Hindlimb muscle (tissue), 1 donor: Measurements from ENCODE around the gene RCN2. TPM values are rescaled to one million over a fixed set of nuclear protein-coding genes. Genes with fewer than 3 reads are reported as not detected.

Source experiments
- DNase-seq: peaks from one replicate; pipeline ENCODE4 v3.0.0-alpha.2; 2013
- polyA plus RNA-seq: library from polyadenylated mRNA; unstranded; fragments of 120-200 nt; gene quantifications from one replicate; pipeline ENCODE4 v1.2.1, GENCODE V29; 2013; ENCODE audit not compliant: insufficient read length

The RCN2 gene
- polyA plus RNA-seq, 1 donor, result 87.3 TPM

DNA sequence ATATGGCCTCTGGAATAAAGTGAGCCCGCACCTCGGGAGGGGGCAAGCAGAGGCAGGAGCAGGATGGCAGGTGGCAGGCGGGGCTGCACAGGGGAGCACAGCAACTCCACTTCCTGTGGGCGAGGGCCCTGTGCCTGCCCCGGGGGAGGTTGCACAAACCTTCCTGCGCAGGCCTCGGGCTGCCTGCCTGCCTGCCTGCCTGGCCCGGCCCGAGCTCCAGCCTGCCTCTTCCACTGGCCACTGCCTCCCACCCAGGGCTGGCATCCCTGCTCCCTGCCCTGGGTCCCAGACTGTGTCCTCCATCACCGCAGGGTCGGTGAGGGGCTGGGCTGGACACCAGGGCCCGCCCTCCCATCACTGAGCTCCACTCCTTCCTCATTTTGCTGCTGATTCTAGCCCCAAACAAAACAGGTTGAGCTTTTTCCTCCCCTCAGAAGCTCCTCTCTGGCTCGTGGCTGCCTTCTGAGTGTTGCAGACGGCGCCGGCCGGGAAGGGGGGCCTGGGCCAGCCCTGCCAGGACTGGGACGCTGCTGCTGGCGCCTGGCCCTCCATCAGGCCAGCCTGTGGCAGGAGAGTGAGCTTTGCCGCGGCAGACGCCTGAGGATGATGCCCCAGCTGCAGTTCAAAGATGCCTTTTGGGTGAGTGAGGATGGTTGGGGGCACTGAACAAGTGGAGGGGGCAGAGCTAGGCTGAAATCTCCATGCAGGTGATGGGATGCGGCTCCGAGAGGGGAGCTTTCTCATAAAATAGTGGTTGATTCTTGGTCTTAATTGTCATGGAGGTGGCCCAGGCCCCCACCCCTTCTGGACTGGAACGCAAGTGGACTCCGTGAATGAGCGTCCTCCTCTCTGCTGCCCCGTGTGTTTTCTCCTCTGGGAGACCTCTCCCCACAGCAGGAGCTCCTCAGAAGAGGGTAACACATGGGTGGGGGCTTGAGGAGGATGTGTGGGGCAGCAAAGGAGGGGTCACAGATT lies 63.7 kb downstream of the RCN2 start, which contains the start of gene PSTPIP1:
Gene PSTPIP1 (plus strand): TSS at position 156 of the 975 bp plus-strand sequence. CDS start 448 bp downstream, at position 604.
- DNase-seq, result peak; percentile 68

DNA sequence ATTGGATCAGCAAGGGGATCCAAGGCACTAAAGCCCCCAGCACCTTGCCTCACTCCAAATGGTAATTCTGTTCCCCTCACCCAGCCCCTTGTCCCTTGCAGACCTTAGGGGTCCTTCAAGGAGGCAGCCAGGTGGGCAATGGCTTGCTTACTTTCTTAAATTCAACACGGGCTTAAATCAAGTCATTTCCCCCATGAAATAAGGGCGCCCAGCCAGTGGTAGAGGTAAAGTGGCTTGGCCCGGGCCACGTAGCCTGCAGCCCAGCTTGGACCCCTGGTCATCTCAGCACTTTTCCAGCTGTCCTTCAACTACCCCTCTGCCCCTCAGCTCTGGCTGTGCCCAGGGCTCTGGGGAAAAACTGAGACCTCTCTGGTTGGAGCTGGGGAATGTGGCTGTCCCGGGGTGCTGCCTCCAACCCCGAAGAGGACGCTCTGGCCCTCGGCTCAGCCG lies 64.6 kb downstream of the RCN2 start:
- DNase-seq, result no peak

DNA sequence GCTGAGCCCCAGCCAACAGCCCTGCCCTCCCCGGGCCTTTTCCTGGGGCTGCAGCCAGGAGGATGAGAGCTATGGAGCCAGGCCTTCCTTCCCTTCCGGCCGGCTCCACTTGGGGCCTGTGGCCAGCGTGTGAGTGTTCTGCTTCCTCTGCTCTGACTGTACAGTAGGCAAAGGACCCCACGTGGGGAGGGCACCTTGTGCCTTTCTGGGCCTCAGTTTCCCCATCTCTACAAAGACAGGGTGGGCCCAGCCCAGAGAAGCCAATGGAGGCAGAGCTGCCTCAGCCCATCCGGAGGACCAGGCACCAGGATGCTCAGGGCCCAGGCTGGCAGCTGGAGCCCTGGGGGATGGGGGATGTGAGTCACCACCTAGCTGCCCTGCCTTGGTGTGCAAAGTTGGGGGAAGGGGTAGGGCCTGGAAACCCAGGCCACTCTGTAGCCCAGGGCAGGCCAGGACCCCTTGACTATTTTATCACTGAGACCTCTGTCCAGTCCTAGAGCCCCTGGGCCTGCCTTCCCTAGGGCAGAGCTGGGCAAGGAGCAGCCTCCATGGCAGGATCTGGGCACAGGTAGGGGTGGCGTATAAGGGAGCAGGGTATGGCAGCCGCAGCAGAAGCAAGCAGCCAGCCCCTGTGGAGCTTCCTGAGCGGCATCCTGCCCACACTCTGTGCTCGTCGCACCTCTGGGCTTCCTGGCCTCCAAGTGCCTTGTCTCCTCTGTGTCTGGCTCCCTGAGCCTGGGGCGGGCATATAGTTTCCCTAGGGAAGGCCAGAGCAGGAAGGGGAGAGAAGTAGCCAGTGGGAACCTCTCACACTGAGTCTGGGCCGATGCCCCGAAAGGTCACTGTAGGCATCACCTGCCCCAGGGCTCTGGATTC lies 65.2 kb downstream of the RCN2 start:
- peak; percentile 66 for DNase-seq

DNA sequence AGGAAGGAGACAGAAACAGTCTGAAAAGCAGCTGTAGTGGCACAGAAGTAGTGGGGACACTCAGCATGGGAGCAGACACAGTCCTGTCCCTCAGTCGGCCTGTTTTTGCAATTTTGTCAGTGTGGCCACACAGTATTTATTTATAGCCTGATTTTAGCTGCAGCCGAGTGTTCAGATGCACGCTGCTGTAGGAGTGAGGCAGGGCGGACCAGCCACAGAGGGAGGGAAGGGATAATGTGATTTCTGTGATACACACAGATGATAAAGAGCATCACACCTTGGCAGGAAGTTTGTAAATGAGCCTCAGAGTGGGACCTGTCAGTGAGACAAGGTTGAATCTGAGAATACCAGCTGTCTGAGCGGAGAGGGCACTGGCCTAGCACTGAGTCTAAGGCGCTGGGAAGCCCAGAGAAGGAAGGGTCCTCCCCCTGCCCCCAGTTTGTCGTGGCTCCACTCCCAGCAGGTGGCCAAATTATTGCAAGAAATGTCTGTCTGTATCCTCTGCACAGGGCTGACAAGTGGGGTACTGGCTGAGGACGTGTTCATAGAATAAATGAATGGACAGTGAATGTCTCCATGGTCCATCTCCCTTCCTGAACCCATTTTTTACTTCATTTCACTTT lies 67.2 kb downstream of the RCN2 start:
- no peak for DNase-seq

DNA sequence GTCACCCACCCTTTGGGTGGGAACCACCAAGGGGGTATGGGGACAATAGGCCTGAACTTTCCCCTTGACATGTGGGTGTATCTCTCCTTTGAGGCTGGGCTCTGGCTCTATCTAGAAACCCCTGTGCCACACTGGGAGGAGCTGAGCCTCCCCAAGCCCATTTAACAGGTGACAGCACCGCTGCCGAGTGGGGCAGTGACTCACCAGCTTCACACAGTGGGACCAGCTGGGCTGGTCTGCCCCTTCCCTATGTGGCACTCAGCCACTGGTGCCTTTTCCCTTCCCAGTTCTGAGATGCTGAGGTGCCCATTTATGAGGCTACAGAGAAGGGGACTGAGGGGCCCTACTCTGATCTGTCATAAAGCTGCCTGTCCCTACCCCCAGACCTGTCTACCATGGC lies 68.4 kb downstream of the RCN2 start:
- DNase-seq, result no peak

DNA sequence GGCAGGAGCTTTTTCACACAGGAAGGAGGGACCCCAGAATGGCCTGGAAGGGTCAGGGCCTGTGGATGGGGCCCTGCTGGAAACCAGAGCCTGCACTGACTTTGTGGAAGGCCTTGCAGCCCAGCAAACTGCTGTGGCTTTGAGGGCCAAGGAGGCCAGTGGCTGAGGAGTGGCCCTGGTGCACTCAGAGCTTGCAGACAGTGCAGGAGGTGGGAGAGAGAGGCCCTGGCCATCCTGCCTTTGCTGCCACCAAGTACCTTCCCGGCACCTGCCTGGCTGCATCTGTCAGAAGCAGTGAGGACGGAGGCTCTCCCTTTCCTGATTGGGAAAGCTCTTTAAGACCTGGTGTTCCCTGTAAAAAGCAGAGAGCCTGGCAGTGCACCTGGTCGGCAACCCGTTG lies 69.8 kb downstream of the RCN2 start:
- DNase-seq, result no peak

DNA sequence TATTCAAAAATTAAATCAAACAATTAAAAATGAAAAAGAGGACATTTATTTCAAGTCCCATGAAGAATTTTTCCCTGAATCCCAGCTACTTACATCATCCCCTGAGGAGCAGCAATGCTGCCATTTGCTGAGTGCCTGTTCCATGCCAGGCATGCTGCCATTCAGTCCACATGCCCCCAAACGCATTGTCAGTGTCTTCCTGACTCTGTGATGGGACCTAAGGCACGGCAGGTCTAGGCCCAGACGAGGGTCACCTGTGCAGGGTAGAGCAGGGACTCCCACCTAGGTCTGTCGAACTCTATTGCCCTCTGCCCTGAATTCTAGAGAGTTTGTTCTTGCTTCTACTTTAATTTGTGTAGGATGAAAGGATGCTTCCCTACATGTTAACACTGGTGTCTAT lies 70.4 kb downstream of the RCN2 start:
- no peak for DNase-seq

DNA sequence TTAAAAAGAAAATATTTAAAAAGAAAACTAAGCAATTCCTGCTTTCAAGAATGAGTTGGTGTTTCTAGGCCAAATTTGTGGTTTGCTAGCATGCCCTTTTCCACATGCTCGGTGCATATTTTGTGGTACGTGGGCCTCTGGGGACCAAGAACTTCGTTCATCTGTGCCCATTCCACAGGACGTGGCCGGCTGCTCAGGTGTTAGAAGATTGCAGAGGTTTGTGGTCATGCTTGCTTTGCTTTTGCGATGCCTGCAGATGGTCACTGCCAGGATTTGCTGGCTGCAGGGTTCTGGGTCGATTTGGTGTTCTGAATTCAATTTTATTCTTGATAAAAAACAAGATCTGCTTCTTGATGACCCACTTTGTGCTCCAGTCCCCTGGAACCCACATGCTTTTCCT lies 70.9 kb downstream of the RCN2 start:
- DNase-seq, result no peak

DNA sequence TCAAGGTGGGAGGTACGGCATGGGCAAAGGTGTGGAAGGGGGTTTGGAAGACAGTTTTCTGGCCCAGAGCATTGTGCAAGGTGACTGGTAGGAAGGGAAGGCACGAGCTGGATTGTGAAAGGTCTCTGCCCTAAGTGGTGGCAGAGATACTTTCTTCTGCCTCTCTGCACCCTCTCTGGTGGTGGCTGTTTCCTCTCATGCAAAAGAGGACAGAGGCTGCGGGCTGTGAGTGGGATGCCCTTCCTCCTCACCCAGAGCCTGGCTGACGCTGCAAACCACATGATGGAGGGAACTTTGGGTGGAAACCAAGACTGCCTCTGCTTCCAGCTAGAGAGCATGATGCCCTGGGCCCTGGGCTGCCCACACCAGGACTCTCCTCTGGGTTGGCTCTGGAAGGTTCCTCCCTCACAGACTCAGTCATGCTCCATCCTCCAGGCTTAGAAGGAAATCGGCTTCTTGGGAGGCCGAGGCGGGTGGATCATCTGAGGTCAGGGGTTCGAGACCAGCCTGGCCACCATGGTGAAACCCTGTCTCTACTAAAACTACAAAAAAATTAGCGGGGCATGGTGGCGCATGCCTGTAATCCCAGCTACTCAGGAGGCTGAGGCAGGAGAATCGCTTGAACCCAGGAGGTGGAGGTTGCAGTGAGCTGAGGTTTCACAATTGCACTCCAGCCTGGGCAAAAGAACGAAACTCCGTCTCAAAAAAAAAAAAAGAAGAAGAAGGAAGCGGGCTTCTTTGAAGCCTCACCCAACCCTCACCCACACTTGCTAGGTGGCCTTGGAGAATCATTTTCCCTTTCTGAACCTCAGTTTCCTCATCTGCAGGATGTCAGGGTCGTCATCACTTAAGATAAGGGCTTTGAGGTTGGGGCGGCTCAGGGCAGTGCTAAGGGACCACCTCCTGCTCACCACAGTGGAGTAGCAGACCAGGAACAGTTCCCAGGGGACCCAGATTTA lies 71.7 kb downstream of the RCN2 start:
- DNase-seq, result no peak

Other genes with a start within 250 kb of the RCN2 start
- gene SCAPER, start 26.4 kb upstream of the RCN2 start, polyA plus RNA-seq, result 85.4 TPM
- 2.5 TPM for gene PSTPIP1, start 63.4 kb downstream of the RCN2 start, polyA plus RNA-seq
- gene TSPAN3, start 139.4 kb downstream of the RCN2 start, polyA plus RNA-seq, result 372 TPM